SK-N-SH treated with all-trans-retinoic acid at 6 μM for 48 hours (cell line): ENCODE results near the gene PAAF1.

ENCODE experiments used
- ATAC-seq: fragments of 200-7000 bp; cut with Tn5 transposase; 3 replicates; pipeline ENCODE4 v1.9.1; 2020; ENCODE audit warnings: mild to moderate bottlenecking, moderate library complexity
- BACH2 ChIP-seq: fragments of 250-450 bp; sonication (Bioruptor Pico); IDR thresholded peaks from 2 replicates; pipeline ENCODE4 v1.9.0; 2021; ENCODE audit warnings: mild to moderate bottlenecking, borderline replicate concordance
- CREB5 ChIP-seq: fragments of 250-450 bp; sonication (Bioruptor Pico); IDR thresholded peaks from 2 replicates; pipeline ENCODE4 v1.5.1; 2020; ENCODE audit warnings: low read depth, mild to moderate bottlenecking, moderate library complexity
- CSDC2 ChIP-seq: fragments of 250-450 bp; sonication (Bioruptor Pico); IDR thresholded peaks from 2 replicates; pipeline ENCODE4 v1.5.0; 2020; ENCODE audit warnings: mild to moderate bottlenecking, moderate library complexity
- CSRNP3 ChIP-seq: fragments of 250-450 bp; sonication (Bioruptor Pico); IDR thresholded peaks from 2 replicates; pipeline ENCODE4 v1.5.1; 2021; ENCODE audit warnings: mild to moderate bottlenecking, moderate library complexity
- ESRRG ChIP-seq: fragments of 250-450 bp; sonication (Bioruptor Pico); IDR thresholded peaks from 2 replicates; pipeline ENCODE4 v1.6.1; 2021; ENCODE audit warnings: mild to moderate bottlenecking
- GLIS3 ChIP-seq: fragments of 250-450 bp; sonication (Bioruptor Pico); IDR thresholded peaks from 2 replicates; pipeline ENCODE4 v1.5.0; 2020; ENCODE audit warnings: mild to moderate bottlenecking, moderate library complexity
- ISL1 ChIP-seq: fragments of 250-450 bp; sonication (Bioruptor Pico); IDR thresholded peaks from 2 replicates; pipeline ENCODE4 v2.1.2; 2022; ENCODE audit warnings: mild to moderate bottlenecking, moderate library complexity
- OSR1 ChIP-seq: fragments of 250-450 bp; sonication (Bioruptor Pico); IDR thresholded peaks from 2 replicates; pipeline ENCODE4 v1.8.0; 2022; ENCODE audit warnings: moderate library complexity, mild to moderate bottlenecking, inconsistent platforms
- POU6F1 ChIP-seq: fragments of 250-450 bp; sonication (Bioruptor Pico); IDR thresholded peaks from 2 replicates; pipeline ENCODE4 v1.8.0; 2021; ENCODE audit warnings: low read depth, mild to moderate bottlenecking, moderate library complexity, borderline replicate concordance
- PPARA ChIP-seq: fragments of 250-450 bp; sonication (Bioruptor Pico); IDR thresholded peaks from 2 replicates; pipeline ENCODE4 v1.5.0; 2020; ENCODE audit warnings: mild to moderate bottlenecking, borderline replicate concordance
- TCF4 ChIP-seq: fragments of 250-450 bp; sonication (Bioruptor Pico); IDR thresholded peaks from 2 replicates; pipeline ENCODE4 v1.8.0; 2021; ENCODE audit warnings: mild to moderate bottlenecking, moderate library complexity, borderline replicate concordance
- TOX ChIP-seq: fragments of 250-450 bp; sonication (Bioruptor Pico); IDR thresholded peaks from 2 replicates; pipeline ENCODE4 v1.8.0; 2021; ENCODE audit warnings: mild to moderate bottlenecking, moderate library complexity, borderline replicate concordance
- TSHZ2 ChIP-seq: fragments of 250-450 bp; sonication (Bioruptor Pico); IDR thresholded peaks from 2 replicates; pipeline ENCODE4 v1.5.0; 2020; ENCODE audit warnings: mild to moderate bottlenecking, moderate library complexity
- ZFP3 ChIP-seq: fragments of 250-450 bp; sonication (Bioruptor Pico); IDR thresholded peaks from 2 replicates; pipeline ENCODE4 v1.5.0; 2020; ENCODE audit warnings: mild to moderate bottlenecking, moderate library complexity
- ZFP30 ChIP-seq: fragments of 450-650 bp; formaldehyde crosslinking; IDR thresholded peaks from 2 replicates; pipeline ENCODE4 v1.5.0; 2022; ENCODE audit warnings: mild to moderate bottlenecking, moderate library complexity
- ZNF565 ChIP-seq: fragments of 450-650 bp; formaldehyde crosslinking; conservative IDR thresholded peaks from 2 replicates; pipeline ENCODE4 v1.5.0; 2020; ENCODE audit warnings: low read depth, mild to moderate bottlenecking, moderate library complexity
- ZNF70 ChIP-seq: fragments of 450-650 bp; formaldehyde crosslinking; IDR thresholded peaks from 2 replicates; pipeline ENCODE4 v1.5.0; 2020; ENCODE audit warnings: mild to moderate bottlenecking, moderate library complexity
- ZNF8 ChIP-seq: fragments of 450-650 bp; formaldehyde crosslinking; IDR thresholded peaks from 2 replicates; pipeline ENCODE4 v1.5.0; 2020; ENCODE audit warnings: mild to moderate bottlenecking, moderate library complexity

The PAAF1 gene

GRCh38 chr11:73977856-73978519 is 101.2 kb downstream of the PAAF1 start:
- no peak for ATAC-seq
- TF ChIP-seq ZFP30 (CRISPR knock-in tag) (no peak), POU6F1 (CRISPR knock-in tag) (no peak), CREB5 (CRISPR knock-in tag) (no peak), ISL1 (CRISPR knock-in tag) (no peak), ZFP3 (no peak), GLIS3 (CRISPR knock-in tag) (no peak), ESRRG (no peak), OSR1 (no peak), TSHZ2 (CRISPR knock-in tag) (no peak), TCF4 (CRISPR knock-in tag) (no peak), CSRNP3 (CRISPR knock-in tag) (no peak), ZNF70 (CRISPR knock-in tag) (no peak), ZNF8 (CRISPR knock-in tag) (no peak)

- TF ChIP-seq ZNF70 (CRISPR knock-in tag) (no peak), ISL1 (CRISPR knock-in tag) (no peak), ZFP30 (CRISPR knock-in tag) (no peak), BACH2 (no peak), TOX (CRISPR knock-in tag) (no peak), CSDC2 (no peak), CREB5 (CRISPR knock-in tag) (no peak), TCF4 (CRISPR knock-in tag) (no peak), PPARA (CRISPR knock-in tag) (no peak), POU6F1 (CRISPR knock-in tag) (no peak), GLIS3 (CRISPR knock-in tag) (no peak), ZNF565 (CRISPR knock-in tag) (no peak)
- ATAC-seq: no peak
Measured at GRCh38 chr11:73978576-73979086, 101.8 kb downstream of the PAAF1 start.
